ENCODE data around the gene CEP83. TPM values are rescaled to one million over a fixed set of nuclear protein-coding genes. Genes with fewer than 3 reads are reported as not detected.

CEP83 gene
- total RNA-seq, 1 donor from 2014 or later: 28.7 TPM

DNA sequence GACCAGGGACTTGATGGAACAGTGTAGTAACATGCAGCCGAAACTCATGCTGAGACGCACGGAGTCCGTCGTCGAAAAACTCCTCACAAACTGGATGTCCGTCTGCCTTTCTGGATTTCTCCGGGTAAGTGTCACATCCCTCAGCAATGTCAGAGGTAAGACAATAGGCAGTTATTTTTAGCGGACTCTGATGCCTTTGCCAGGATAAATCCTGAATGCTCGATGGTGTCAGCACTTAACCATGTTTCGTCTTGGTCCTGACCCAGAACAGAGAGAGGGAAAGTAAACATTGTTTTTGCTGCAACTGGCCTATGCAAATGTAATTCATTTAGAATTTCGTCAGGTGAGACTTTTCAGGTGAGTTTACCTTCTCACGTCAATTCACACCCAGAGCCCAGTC lies 198.9 kb downstream of the CEP83 start:
- H3K36me3 Mint-ChIP-seq (ENCODE audit: low read depth): peaks cover 16% of the 10 kb centered on the region
- no peak for DNase-seq (ENCODE audit: low read depth, low spot score)
- no peak overlapping the region for H3K4me3 Mint-ChIP-seq
- H3K9me3 Mint-ChIP-seq: no peaks in the 10 kb centered on the region
- no peaks in the 10 kb centered on the region for H3K27me3 Mint-ChIP-seq (ENCODE audit: low read depth)
- peaks cover 27% of the 10 kb centered on the region for H3K4me1 Mint-ChIP-seq
- H3K27ac Mint-ChIP-seq (ENCODE audit: unreplicated experiment): no peak overlapping the region
- TF ChIP-seq, protein P1, sequence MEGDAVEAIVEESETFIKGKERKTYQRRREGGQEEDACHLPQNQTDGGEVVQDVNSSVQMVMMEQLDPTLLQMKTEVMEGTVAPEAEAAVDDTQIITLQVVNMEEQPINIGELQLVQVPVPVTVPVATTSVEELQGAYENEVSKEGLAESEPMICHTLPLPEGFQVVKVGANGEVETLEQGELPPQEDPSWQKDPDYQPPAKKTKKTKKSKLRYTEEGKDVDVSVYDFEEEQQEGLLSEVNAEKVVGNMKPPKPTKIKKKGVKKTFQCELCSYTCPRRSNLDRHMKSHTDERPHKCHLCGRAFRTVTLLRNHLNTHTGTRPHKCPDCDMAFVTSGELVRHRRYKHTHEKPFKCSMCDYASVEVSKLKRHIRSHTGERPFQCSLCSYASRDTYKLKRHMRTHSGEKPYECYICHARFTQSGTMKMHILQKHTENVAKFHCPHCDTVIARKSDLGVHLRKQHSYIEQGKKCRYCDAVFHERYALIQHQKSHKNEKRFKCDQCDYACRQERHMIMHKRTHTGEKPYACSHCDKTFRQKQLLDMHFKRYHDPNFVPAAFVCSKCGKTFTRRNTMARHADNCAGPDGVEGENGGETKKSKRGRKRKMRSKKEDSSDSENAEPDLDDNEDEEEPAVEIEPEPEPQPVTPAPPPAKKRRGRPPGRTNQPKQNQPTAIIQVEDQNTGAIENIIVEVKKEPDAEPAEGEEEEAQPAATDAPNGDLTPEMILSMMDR (conservative IDR thresholded peaks at IDR 0.05): no peak

DNA sequence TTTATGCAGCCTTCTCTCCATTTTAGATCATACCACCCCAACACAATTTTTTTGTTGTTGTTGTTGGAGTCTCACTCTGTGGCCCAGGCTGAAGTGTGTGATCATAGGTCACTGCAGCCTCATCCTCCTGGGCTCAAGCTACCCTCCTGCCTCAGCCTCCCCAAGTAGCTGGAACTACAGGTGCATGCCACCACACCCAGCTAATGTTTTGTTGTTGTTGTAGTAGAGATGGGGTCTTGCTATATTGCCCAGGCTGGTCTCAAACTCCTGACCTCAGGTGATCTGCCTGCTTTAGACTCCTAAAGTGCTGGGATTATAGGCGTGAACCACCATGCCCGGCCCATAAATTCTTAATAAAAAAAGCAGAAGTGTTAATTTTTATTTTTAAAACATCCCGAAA lies 199.7 kb downstream of the CEP83 start:
- no peak overlapping the region for H3K4me3 Mint-ChIP-seq
- TF ChIP-seq, protein P1 (conservative IDR thresholded peaks at IDR 0.05): no peak
- H3K9me3 Mint-ChIP-seq: no peaks in the 10 kb centered on the region
- peaks cover 30% of the 10 kb centered on the region for H3K4me1 Mint-ChIP-seq
- no peak overlapping the region for H3K27ac Mint-ChIP-seq (ENCODE audit: unreplicated experiment)
- H3K27me3 Mint-ChIP-seq (ENCODE audit: low read depth): no peaks in the 10 kb centered on the region
- no peak for DNase-seq (ENCODE audit: low read depth, low spot score)
- peaks cover 14% of the 10 kb centered on the region for H3K36me3 Mint-ChIP-seq (ENCODE audit: low read depth)

DNA sequence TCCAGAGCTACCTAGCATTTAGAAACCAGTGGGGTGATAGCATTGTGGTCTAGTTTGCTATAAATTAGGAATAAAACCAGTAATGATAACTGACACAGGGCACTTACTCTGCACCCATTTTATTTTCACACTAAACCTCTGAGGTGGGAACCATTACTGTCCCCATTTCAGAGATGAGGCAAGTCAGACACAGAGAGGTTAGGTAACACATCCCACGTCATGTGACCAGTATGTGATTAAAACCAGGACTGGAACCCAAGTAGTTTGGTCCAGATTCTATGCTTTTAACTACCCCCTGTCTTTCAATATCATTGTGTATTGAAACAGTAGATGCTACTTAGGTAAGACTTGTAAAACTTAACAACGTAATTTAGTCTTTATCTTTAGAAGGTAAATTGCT lies 201.1 kb downstream of the CEP83 start:
- H3K27ac Mint-ChIP-seq (ENCODE audit: unreplicated experiment): no peak overlapping the region
- H3K4me1 Mint-ChIP-seq: peaks cover 32% of the 10 kb centered on the region
- H3K36me3 Mint-ChIP-seq (ENCODE audit: low read depth): peaks cover 9% of the 10 kb centered on the region
- H3K9me3 Mint-ChIP-seq: no peaks in the 10 kb centered on the region
- DNase-seq (ENCODE audit: low read depth, low spot score): no peak
- no peaks in the 10 kb centered on the region for H3K27me3 Mint-ChIP-seq (ENCODE audit: low read depth)
- no peak overlapping the region for H3K4me3 Mint-ChIP-seq
- TF ChIP-seq, protein P1 (conservative IDR thresholded peaks at IDR 0.05): no peak

Other genes with a start within 250 kb of the CEP83 start
- gene TMCC3, start 190.7 kb upstream of the CEP83 start, total RNA-seq: 3.4 and 3.8 TPM in 2 replicates

Data from neural crest cell (in vitro differentiated cells).